Fibroblast of peridontal ligament (primary cell): ENCODE data around the gene CDCA5.

Source experiments
- DNase-seq: peaks from one replicate; pipeline ENCODE4 v3.0.0-alpha.2; 2010; ENCODE audit errors: extremely low read depth

Gene CDCA5, protein sequence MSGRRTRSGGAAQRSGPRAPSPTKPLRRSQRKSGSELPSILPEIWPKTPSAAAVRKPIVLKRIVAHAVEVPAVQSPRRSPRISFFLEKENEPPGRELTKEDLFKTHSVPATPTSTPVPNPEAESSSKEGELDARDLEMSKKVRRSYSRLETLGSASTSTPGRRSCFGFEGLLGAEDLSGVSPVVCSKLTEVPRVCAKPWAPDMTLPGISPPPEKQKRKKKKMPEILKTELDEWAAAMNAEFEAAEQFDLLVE

DNA sequence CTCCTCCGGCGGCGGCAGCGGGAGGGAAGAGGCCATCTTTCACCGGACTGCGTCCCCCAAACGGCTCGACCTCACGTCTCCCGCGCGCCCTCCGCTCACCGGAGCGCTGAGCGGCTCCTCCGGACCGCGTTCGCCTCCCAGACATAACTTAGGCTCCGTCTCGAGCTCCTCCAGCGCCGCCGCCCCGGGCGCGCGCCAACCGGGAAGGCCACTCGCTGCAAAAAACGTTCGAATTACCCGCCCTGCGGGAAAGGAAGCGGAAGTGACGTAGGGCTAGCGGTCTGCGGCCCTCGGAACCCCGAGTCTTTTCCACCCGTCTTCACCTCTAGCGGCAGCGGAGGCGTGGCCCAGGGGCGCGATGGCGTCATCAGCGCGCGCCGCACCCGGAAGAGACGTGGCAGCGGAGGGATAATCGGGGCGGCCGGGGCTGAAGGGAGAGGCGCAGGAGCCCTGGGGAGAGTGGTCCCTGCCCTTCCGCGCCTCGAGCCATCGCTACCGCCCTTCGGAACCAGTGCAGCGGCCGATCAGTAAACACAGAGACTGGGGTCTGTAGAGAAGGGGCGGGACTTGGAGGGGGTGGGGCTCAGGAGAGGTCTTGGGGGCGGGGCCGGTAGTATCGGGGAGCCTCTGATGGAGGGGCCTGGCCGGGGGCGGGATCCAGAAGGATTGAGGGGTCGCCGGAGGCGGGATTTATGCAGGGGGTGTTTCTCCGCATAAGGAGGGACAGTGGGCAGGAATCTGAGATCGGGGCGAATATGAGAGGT, at the start of gene CDCA5, which contains the start of gene ZFPL1:
CDCA5 (minus strand) TSS at position 207 of the 764 bp plus-strand sequence; CDS start at position 145, 62 bp downstream.
ZFPL1 (plus strand) TSS at position 389 of the 764 bp plus-strand sequence. CDS start 477 bp downstream, outside the sequence.
- peak; percentile 93 for DNase-seq

DNA sequence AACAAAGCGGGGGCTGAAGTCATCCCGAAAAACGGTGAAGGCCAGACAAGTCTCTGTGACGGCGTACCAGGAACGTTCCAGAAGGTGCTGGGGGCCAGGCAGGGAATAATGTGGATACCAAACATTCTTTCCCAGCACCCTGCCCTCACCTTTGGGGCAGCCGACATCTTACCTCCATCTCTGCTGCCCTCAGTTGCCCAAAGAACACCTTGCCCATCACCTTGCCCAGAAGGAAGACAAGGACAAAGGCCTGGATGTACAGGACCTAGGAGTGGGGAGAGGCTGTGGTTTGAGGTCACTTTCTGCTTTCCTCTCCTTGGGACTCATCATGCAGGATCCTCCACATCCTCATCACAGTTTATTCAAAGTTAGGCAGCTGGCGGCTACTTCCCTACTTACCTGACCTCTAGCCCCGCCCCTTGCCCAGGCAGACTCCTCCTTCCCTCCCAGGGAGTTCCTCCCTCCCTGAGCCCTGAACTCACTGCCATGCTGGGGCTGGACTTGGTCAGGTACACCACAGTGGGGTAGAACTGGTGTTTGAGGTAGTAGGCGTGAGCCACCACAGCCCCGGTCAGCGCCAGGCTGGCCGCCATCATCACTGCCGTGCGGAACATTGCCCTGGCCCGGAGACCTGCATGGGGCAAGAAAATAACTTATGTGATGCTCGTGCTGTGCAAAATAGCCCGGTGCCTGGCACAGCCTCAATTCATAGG, 49.3 kb upstream of the CDCA5 start:
- DNase-seq, result no peak

DNA sequence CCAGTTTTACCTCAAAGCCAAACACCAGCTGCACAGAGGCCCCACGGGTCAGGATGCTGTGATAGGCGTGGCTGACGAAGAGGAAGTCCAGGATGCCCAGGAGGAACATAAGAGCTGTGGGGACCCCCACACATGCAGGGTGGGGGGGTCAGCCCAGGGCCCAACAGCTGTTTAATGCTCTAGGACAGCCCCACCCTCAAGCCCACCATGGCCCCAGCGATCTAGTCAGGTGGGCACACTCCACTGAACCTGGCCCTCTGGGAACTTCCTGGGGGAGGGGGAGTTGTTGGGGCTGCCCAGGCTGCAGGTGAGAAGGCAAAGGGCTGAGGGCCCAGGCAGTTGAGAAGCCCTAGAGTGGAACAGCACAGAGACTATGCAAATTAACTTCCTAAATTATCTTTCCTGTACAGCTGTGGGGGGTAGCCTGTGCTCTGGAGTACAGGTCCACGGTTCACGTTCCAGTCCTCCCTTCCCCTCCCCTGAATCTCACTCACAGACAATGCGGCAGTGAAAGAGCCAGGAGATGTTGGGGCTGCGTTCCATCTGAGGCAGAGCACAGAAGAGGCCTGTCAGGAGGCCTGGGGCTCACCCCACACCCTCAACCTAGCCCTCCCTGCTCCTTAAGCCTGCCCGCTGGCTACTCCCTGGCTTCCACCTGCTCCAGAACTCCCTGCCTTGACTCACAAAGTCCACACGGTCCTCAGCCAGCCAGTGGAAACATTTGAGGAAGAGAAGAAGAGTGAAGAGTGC, 48.6 kb upstream of the CDCA5 start:
- DNase-seq, result no peak

DNA sequence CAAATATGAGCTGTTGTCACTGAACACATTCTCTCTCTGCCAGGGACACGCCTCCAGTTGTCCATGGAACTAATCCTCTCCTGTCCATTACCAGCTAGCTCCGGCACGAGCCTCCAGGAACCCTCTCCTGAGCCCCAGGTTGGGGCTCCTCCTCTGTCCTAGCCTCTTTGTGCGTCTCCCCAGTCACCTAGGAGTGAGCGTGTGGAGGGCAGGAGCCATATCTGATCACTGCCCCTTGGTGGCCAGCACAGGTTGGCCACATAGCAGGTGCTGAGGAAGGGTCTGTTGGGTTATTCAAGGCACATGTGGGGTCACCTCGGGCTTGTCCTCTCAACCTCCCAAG, 48.0 kb upstream of the CDCA5 start:
- no peak for DNase-seq

DNA sequence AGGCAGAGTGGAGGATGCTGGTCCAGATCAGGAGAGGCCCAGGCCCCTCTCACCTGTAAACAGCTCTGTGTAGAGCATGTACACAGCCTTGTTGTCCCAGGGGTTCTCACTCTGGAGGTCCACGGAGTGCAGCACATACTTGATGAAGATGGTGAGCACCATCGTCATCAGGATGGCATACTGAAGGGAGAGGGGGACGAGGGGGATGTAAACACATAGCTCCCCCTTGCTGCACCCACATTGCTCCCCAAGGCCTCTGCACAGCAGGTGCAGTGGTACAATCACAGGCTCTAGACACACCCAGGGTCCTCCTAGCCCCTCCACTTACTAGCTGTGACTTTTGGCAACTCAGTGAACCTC, 47.6 kb upstream of the CDCA5 start:
- DNase-seq, result no peak

DNA sequence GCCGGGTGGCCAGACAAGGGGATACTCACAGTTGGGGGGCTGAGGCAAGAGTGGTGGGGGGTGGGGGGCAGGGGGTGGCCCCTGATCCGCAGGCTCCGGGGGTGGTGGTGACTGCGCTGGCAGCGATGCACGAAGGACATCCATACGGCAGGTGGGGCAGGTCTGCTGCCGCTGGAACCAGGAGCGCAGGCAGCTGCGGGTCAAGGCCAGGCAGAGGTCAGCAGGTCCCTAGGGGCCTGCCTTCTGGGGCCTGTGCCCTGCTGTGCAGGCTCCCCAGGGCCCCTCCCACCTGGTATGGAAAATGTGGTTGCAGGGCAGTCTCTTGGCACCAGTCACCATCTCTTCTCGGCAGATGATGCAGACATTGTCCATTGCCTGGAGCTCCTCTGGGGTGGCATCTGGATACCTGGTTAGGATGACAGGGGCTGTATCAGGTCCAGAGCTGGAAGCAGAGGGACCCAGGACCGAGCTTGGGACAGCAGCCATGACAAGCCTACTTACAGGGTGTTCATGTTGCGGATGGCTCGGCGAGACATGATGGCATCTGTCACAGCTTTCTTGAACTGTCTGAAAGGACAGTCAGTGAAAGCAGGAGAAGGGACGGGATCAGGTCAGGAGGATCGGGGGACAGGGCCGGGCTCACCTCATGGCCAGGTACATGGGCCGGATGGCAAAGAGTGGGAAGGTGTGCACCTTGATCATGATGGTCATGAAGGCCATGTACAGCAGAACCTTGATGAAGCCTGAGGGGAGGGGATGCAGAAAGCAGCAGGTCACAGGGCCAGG, 47.0 kb upstream of the CDCA5 start:
- no peak for DNase-seq

DNA sequence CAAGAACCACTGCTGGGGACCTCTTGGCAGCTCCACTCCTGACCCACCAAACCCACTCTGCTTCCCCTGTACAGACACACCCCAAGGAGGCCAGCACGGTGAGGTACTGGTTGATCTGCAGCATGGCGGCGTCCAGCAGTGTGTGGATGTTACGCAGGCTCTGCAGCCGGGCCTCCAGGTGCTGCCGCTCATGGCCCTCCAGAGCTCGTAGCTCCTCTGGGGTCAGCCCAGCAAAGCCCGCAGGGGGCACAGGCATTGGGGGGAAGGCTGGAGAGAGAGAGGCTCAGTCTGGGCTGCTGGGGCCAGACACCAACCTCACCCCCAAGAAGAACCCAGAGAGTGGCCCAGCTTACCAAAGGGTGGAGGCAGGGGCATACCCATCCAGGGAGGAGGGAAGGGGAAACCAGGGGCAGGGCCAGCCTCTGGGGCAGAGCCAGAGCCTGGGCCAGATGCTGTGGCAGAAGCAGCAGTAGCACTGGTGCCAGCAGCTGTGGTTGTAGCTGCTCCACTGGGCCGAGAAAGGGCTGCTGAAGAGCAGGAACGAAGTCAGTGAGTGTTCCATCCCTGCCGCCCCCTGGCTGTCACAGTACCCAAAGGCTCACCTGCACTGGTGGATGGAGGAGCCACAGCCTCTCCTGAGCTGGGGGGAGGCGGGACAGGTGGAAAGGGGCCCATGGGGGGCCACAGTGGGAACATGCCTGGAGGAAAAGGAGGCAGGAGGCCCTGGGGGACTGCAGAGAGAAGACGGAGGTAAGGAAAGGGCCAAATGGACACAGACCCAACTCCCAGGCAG, 46.0 kb upstream of the CDCA5 start:
- DNase-seq, result no peak

DNA sequence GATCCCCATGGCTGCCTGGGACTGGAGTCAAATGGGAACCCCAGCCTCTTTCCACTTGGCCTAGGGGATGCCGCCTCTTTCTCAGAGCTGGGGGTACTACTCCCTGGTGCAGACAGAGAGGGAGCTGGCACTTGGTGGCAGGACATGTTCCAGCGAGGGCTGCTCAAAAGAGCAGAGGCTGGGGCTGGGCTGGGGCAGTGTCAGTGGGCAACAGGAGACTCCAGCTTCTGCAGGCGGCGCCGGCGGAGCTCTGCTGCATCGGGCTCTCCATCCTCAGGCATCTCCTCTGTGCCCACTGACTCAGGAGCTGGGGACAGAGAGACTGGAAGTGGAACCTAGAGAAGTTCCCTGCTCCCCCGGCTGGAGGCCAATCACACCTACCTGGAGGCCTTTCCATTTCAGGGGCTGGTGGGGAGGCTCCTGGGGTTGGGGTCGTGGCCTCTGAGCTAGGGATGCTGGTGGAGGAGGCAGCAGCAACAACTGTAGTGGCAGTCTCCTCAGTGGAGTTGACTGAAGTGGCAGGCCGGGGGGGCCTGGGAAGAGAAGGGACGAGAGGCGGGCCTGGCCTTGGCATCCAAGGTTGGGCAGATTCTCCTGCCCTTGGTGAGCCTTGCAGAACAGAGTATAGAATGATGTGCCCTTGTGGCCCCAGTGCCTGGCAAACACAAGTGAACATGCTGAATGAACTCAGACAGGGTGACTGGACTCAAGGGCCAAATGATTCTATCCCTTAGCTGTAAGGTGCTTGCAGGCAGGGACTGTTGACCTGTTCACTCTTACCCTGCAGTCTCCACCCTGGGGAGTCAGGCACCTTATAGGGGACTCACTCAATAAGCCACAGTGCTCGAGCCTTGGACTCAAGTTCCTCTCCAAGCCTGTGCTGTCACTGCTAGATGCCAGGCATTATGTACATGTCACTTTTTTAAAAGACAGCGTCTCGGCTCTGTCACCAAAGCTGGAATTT, 44.6 kb upstream of the CDCA5 start:
- no peak for DNase-seq

DNA sequence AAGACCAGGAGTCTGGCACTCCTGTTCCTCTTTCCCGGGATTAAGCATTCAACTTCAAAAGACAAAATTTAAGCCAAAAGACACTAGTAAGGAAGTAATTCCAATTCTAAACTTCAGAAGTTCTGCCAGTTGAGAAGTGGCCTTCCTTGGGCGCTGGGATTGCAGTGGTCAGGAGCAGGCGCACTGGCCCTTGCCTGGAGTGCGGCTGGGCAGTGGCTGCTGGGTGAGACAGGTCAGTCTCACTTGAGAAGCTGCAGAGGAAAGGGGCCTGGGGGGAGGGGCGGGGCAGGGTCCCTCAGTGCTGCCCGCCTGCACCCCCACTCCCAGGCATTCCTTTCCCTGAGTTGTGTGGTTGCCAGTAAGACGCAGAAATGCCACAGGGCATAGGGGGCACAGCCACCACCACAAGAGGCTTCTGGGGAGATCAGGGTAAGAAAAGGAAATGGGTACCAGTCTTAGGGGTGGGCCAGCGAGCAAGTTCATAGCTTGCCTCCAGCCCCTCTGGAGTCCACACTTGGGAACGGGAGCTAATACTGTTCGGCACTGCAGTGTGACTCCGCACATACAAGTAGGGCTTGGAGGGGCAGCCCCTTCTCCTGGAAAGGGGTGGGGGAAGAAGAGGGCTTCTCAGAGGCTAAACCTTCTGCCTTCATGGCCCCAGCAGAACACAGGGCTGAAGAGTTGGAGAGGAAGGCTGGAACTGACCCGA, 43.8 kb upstream of the CDCA5 start:
- no peak for DNase-seq

DNA sequence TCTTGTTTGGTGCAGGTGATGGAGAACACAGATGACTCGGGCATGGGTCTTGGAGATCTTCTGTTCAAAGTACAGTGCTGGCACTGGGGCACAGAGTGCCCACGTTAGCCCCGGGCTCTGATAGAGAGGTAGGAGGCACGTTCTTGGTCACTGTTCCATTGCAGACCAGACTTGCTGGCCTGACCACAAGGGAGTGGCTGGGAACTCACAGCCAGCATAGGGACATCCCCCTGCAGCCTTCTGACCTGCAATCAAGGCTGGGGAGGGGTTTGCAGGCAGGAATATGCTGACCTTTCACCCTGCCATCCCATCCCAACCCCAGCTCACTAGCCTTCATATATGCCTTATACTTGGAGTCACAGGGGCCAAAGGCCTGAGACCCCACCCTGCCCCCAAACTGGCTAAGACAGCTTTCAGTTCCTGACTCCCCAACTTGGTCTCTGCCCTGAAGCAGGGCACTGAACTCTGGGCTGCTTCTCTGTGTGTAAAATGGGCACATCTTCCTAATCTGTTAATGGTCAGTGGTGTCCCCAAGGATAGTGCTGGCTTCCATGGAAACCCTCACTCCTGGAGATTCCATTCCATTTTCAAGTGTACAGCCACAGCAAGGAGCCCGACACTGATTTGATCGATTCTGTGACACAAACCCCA, 42.9 kb upstream of the CDCA5 start:
- no peak for DNase-seq

DNA sequence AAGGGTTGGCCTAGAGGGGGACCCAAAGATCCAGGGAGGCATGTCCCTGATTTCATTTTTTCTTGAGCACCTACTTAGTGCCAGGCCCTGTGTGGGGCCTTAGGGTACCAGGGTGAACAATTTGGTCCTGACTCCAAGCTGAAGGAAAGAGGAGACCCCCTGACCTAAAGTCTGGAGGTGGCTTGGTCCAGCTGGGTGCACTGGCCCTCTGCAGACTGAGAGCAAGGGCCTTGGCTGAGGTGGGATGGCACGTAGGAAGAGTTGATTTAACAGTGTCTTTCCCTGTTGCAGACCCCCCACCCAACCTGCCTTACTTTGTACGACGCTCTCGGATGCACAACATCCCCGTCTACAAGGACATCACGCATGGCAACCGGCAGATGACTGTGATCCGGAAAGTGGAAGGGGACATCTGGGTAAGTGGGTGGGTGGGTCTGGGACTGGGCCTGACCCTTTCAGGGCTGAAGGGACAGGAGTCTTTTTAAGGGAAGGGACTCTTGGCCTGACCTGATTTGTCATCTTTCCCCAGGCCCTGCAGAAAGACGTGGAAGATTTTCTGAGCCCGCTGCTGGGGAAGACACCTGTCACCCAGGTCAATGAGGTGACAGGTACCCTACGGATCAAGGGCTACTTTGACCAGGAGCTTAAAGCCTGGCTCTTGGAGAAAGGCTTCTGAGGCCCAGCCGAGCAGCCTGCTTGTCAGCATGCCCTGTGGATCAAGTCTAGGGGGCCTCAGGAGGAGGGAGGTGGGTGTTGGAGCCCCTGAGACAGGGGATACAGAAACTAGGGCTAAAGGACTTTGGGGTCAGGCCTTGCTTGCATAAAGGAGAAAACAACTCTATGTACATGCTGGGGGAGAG, 41.6 kb upstream of the CDCA5 start:
- DNase-seq, result no peak

DNA sequence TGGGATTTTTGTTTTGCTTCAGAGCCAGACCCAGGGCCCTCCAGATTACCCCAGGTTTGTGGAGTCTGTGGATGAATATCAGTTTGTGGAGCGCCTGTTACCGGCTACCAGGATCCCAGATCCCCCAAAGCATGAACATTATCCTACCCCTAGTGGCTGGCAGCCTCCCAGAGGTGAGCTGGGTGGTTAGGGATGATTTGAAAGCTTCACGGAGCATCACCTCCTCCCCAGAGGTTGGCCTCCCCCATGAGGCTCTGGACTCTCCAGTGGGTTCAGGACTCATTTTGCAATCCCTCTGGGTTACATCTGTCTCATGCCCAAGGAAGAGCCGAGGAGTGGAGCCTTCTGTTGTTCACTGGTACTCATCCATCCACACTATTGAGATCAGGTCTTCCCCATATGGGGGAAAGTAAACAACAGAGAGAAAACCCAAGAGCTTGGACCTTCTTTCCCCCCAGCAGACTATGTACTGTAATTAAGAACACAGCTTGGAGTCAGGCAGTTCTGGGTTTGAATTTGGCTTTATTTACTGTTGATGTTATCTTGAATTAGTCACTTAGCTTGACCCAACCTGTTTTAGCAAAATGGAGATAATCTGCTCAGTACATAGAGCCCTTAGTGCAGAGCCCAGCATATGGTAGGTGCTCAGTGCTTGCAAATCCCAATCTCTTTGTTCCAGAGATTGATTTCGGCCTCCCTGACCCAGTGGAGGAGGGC, 40.8 kb upstream of the CDCA5 start:
- DNase-seq, result no peak

DNA sequence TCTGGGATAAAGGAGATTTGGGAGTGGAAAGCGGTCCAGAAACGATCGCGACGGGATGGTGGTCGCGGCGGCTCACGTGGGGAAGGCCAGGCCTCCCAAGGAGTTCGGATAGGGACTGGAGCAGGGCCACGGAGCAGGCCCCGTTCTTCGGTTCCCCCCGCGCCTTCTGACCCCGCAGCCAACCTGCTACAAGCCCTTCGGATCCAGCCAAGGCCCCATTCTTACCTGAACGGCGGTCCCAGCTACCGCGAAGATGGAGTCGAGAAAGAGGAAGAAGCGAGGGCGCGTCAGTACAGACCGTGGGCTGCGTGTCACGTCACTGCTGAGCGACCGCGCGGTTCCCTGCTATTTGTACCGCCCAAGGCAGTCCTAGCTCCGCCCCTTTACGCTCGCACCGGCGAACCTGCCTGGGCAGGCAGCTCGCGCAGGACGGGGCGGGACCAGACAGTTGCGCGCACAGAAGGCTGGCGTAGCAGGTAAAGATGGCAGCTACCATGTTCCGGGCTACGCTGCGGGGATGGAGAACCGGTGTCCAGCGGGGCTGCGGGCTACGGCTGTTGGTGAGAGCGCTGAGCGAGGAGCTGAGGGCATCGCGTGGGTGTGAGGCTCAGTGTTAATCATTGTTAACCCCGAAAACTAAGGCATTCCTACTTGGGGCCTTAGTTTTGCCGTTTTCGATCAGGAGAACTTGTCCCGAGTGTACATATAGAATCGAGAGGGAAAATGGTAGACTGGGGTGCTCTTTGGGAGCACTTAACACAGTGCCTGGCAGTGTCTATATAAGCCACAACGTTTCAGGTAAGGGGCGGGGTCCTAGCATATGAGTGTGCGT, 38.2 kb upstream of the CDCA5 start, which contains the start of the genes FAU and MRPL49:
FAU (minus strand) TSS at position 270 of the 832 bp plus-strand sequence. CDS start 321 bp downstream, outside the sequence.
MRPL49 (plus strand) TSS at position 457 of the 832 bp plus-strand sequence; CDS start at position 483, 26 bp downstream.
- peak; percentile 93 for DNase-seq

DNA sequence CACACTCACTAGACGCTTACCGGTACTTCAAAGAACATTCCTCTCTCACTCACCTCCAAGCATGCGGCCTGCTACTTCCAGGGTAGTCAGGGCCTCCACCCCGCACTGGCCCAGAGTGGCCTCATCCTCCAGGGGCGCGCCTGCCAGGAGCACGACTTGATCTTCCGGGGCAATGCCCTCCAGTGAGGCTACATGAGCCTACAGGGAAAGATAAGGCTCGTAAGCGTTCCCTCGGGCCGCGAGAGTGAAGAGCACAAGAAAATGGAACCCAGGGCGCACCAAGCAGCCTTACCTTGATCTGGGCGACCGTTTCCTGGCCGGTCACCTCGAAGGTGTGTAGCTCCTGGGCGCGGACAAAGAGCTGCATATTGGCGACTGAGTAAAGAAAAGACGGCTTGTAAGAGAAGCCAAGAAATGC, 37.6 kb upstream of the CDCA5 start:
- no peak for DNase-seq

DNA sequence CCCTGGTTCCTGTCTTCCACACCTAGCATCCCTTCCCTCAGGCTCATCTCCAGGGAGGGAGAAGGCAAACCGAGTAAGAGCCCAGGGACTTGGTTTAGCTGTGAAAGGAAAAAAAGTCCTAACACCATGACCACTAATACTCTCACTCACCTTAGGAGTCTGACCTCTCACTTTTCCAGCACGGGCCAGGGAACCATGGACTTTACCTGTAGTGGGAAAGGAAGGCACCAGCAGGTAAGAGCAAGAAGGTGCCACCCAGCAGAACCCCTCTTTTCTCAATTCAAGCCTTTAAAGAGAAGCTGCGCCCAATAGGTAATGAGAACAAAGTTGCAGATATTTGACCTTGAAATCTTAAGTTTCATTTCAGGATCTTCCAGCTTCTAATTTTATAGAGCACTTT, 37.0 kb upstream of the CDCA5 start:
- no peak for DNase-seq
